HG03571 (cell line): ENCODE data around the gene ANTXRL.
"Not testable (repeated sequence)": the region's sequence is repeated elsewhere in the genome, so short reads cannot be mapped to it uniquely, and the experiment has no call there.

ENCODE experiments used
- ATAC-seq: cut with Tn5 transposase; IDR thresholded peaks from one replicate; pipeline ENCODE4 v1.9.1; 2021; ENCODE audit not compliant: unreplicated experiment

ANTXRL gene

DNA sequence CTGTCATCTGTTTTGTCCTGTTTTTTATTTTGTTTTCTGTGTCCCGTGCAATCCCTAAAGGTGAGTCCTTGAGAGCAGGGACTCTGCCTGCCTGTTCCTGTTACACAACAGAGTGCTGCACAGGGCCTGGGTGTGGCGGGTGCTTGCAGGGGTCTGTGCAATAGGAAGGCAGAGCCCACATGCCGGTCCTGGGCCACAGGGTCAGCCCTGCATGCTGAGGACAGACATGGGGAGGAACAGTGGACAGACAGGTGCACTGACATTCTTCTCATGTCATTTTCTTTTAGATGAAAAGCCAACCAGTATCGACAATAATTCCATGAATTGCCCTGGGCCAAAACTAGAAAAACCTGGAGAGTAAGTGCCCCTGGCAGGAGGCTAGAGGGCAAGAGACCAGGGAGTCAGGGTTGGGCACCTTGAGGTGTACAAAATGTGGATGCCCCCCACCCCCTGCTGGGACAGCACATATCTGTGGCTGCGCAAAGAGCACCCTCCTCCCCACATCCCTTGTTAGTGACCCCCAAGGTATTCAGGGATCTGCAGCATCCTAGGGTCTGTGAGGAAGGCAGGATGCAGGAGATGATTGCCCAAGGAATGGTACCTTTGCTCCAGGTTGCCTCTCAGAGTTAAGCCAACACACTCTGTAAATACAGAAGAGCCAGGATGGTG, 19.9 kb downstream of the ANTXRL start:
- ATAC-seq = no peak

DNA sequence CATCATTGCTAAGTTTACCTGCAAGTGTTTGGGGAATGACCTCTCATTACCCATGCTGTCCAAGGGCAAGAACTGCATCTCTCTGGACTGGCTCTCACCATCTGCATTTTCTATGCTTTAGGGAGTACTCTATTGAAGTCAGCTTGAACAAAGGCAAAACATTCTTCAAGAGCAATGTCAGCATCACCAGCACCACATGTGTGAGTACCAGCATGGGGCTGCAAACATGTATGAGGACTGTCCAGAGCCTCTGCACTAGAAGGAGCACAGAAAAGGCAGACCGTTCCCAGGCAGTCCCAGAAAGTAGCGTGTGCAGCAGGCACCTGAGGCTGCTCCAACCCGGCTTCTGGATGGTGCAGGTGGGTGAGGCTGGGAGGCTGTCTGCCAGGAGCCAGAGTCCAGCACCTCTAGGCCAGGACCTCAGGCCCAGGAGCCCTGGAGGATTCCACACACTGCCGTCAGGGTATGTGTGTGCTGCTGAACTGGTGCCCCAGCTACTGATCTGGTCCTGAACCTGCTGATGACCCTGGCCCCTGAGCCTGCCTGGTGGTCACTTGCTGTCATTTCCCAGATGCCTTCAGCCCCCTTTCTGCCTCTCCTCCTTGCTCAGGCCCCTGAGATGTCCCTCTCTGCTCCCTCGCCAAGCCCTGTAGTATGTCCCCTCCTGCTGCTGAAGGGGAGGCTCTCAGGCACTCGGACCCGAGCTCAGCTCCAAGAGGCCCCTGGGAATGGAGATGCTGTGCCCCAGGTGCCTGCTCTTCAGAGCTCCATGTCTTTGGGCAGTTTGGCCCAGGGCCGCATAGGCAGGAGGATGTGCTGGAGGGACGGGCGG, 20.7 kb downstream of the ANTXRL start:
- ATAC-seq = no peak

DNA sequence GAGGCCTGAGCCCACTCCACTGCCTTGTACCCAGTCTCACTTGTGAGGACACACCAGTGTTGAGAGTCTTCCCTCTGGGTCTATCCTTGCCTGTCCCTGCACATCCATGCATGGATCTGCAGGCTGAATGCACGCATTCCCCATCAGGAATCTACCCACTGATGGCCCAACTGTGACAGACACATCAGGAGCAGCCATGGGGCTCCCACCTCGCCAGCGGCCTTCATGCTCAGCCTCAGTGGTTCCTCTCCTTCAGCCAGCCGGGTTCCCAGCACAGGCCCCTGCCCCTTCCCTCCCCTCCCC, 21.3 kb downstream of the ANTXRL start:
- ATAC-seq = no peak

DNA sequence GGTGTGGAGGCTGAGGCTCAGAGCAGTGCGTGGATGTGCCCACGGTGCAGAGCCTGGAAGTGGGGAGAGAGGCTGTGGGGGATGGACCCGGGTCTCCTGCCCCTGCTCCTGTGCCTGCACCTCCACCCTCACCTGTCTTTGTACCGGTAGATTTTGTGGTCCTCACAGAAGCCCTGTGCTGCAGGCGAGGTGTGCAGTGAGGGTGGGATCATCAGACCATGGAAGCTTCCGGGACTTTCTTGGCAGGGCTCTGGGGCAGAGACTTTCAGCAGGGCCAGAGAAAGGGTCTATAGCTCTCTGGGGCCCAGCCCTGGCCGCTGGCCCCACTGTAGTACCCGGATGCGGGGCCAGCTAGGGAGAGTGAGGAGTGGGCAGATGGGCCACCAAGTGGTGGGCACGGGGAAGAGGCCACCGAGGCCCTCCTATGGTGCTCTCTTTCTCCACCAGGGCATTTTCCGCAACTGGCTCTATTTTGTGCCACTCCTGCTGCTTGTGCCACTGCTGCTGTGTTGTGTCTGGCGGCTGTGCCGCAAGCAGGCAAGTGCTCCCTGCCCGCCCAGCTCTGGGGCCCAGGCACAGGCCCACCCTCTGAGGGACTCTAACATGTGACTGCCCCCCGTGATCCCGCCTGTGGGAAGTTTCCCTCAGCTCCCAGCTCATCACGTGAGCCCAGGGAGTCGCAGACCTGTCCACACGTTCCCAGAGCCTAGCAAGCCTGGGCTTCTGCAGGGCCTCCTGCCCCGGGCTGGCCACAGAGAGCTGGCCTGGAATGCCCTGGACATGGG, 22.1 kb downstream of the ANTXRL start:
- ATAC-seq = no peak

DNA sequence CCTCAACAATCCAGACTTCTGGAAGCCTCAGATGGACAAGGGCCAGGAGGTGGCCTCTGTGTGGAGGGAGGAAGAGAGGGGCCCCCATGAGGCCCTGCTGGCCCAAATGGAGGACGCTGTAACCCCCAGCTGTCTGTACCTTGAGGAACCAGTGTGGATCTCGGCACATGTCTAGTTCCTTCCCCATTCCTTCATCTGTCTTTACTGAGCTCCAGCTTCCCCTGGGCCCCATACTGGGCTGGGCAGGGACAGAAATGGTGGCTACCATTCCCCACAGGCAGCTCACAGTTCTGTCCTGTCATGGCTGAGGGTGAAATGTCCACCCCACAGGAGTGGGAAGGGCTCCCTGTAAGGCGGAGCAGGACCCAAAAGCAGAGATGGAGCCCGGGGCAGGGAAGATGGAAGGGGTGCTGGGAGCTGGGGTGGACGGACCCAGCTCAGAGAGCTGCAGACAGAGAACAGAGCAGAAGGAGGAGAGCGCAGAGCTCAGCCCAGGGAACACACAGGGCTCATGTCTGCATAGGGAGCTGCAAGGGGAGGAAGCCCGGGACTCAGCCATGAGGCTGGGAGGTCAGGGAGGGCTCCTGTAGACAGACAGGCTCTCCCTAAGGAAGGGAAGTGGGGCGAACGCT, 22.8 kb downstream of the ANTXRL start:
- no peak for ATAC-seq

DNA sequence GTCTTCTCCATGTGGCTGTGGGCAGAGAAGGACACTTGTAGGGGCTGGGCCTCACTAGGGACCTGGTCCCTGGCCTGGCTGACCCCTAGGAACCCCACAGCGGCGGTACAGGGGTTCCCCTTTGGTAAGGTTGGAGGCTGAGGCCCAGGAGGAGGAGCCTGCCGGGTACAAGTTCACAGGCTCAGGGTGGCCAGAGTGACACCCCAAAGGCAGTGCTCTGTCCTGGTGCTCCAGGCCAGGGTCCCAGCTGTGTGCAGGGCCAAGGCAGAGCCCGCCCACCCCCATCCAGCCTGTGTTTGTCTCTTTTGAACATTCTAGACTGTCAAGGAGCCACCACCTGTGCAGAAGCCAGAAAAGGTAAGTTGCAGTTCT, 23.3 kb downstream of the ANTXRL start:
- no peak for ATAC-seq

DNA sequence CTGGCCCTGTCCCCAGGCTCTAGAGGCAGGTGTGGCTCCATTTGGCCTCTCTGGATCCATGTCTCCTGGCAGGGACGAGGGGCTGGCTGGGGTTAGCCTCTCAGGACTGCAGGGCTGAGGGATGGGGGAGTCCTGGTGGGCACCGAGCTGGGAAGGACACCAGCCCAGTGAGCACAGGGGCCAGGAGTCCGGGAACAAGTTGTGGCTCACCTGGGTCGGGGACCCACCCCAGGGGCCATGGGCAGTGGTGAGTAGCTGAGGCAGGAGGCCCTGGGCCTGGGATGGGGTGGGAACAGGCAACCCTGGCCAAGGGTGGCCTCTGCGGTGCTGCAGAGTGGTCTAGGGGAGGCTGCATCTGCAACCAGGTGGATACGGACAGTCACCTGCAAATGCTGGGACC, 24.1 kb downstream of the ANTXRL start:
- no peak for ATAC-seq

DNA sequence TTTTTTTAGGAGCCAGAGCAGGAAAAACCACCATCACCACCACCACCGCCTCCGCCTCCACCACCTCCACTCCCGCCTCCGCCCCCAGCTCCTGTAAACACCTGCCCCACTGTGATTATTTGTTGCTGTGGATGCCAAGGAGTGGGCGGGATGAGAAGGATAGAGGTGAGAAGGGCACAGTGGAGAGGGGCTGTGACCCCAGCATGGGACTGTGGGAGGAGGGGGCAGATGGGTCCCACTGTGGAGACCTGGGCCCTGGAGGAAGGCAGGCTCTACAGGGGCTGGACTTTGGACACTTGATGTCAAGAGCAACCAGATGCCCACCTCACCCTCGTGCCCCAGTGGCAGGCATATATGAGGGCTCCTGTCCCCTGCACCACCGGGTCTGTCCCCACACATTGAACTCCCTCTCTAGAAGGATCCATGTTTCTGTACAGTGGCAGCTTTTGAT, 24.7 kb downstream of the ANTXRL start:
- ATAC-seq = no peak

DNA sequence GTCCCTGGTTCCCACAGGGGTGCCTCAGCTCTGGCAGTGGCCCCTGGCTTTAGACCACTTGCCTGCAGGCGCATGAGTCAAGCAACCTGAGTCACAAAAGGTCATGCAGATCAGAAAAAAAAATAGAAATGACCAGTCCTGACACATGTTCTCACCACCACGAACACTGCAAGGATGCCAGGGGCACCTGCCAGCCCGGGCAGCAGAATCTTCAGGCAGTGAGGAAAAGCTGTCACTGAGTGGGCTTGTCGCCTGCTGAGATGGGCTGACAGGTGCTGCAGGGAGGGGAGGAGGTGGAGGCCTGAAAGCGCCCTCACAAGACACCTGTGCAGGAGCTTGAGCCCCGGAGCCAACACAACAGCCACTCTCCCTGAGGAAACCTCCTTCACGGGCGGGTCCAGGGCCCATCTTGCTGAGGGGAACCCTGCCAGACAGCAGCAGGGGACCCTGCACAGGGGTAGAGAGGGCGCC, 25.2 kb downstream of the ANTXRL start:
- not testable (repeated sequence) for ATAC-seq

DNA sequence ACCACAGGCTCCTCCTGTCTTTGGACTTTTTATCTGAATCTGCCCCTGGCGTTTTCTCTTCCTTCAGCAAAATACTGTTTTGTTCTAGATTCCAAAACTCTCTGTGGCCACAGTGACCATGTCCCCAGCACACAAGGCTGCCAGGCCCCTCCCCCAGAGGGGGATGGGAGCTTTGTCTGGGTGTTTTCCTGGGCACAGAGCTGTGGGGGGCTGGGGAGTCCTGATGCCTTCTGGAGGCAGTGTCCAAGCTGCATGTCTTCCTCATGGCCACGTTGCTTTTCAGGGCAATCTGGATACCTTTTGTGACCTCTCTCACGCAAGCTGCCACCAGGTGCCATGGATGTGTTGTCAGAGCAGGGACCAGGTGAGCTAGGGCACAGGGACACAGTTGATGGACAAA, 26.2 kb downstream of the ANTXRL start:
- ATAC-seq = no peak

DNA sequence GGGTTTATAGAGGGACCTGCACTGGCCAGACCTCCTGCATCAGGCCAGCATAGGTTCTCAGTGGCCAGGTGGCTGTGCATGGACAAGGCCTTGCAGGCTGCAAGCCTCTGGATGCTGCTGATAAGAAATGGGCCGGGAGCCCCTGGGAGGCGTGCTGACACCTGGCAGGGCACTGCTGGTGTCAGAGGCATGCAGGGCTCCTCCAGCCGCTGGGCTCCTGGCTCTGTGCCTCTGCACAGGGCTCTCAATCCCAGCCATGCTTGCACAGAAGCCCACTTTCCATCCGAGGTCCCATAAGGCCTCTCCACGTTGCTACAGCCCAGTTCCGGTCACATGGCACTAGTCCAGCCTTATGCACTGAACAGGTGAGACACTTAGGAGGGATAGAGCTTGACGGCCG, 27.3 kb downstream of the ANTXRL start:
- ATAC-seq = no peak

DNA sequence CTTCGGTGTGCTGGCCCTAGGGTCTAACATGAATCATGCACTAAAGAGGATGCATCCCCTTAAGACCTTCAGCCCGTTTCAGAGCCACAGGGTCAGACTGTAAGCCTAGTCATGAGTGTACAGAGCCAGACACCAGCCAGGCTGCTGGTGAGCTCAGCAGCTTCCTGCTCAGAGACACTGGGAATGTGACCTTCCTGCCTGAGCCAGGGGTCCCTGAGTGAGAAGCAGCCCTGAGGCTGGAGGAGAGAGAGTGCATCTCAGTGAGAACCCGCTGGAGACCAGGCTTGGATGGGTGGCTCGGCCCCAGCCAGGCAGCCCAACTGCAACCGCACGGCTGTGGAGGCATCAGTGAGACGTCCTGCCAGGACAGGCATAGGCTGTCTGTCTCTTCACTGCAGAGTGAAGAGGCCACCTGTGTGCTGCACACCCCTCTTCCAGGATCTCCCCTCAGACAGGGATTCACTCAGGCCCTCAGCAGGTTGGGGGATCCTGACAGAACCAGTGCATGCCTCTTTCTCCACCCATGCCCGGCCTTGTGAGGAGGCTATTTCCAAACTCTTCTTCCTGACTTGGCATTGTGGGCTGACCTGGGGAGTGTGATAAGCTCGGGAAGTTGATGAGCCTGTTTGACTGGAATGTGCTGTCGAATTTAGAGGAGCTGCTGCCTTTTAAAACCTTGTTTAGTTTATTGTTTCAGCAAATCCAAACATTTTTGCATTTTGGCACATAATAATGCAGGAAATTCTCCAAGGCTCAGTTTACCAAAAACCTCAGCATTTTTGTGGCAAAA, 28.5 kb downstream of the ANTXRL start:
- ATAC-seq = not testable (repeated sequence)

DNA sequence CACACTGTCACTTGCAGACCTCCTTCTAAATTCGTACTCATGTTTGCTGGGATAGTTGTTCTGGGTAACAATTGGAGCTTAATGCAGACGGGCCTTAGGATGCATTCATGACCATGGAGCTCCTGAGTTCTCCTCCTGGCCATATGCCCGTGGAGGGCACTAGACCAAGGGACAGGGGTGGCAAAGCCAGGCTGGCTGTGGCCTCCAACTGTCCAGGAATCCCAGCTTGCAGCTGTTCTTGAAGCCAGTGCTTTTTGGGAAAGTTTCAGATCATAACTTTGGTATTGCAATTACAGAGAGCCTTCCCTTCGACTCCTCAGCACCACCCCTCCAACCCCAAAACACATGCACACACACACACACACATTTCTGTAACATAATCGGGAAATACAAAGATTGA, 30.6 kb downstream of the ANTXRL start:
- no peak for ATAC-seq

DNA sequence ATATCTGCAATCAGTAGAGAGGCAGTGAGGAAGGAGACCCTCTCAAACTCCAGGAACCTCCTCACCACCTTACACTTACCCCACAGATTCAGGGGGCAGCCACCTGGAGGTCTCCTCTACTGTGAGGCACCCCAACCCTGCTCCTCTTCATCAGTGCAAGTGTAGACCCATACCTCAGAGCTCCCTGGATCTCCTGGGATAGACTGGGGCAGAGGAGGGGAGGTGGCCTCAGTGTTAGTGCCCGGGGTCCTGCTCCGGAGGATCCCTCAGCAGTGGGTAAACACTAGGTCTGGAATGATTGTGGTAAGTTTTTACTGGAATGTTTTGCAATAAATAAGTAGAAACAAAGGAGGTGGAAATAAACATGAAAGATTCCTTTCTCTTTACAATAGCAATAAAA, 31.1 kb downstream of the ANTXRL start:
- ATAC-seq = no peak

DNA sequence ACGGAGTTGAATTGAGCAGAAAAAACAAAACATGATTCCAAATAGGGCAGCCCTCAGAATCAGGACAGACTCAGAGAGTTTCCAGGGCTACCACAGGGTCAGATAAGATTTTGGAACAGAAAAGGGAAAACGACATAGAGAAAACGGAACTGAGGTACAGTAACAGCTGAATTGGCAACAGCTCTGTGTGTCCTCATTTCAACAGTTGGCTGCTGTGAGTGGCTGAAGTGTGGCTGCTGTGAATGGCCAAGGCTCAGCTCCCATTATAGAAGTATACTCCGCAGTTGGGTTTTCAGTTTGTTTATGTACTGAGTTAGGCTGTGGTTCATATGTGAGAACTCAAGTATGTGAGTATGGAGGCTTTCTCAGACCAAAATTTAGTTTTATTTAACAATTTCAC, 32.0 kb downstream of the ANTXRL start:
- ATAC-seq = no peak

DNA sequence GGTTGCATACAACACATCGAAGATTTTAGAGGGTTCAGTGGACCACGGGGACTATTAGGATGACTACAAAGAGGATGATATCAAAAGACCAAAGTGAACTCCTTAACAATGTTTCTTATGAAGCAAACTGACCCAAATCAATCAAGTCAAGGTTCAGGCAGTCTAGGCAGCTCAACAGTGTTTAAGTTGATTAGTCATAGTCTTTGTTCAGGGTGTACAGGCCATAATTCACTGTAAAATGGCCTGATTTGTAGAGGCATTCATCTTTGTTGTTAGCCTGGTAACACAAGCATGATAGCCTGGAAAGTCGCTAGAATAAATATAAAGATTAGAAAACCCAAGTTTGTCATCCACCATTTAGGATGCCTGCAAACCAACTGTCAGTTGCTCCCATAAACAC, 32.6 kb downstream of the ANTXRL start:
- no peak for ATAC-seq

DNA sequence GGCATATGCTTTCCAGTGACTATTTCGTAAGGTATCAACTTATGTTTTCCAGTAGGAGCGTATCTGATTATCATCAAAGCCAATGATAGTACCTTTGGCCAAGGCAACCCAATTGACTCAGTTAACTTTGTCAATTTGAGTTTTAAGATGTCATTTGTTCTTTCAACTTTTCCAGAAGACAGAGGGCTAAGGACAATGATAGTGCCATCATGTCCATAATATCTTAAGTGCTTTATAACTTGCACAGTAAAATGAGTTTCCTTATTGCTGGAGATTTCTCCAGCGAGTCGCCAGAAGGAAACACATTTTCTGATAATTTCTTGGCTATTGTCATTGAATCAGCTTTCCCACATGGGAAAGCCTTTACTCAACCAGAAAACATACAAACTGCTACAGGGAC, 35.0 kb downstream of the ANTXRL start:
- ATAC-seq = no peak

DNA sequence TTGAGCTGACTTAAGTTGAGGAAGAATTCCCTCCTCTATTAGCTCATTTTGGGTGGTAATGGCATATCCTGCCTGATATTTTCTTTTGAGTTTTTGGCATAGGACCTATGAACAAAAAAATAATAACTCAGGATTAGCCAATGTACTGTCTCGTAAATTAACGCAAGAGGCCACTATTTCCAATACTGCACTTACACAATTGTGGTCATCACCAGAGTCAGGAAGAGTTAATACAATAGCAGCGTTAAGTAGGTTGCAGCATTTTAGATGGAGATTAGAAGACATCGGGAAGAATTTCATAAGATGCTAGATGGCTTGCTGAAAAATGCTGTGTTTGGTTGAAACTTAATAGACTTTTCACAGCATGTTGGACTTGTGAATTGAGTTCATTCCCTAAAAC, 36.4 kb downstream of the ANTXRL start:
- ATAC-seq = no peak

DNA sequence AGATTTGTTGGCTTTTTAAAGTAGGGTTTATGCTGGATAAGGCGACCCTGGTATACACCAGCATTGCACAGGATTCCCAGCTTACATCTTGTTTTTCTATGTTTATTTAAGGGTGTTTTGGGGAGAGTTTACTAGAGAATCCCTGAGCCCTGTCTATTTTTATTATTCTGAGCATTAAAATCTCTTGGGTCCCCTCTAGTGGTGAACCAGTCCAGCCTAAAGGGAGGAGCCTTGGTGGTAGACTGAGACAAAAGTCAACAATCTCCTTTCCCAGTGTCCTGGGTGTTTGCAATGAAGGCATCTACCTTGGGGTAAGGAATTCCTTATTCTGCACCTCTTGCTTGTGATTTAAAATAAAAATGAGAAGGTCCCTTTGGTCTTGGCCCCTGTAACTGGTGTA, 38.2 kb downstream of the ANTXRL start:
- ATAC-seq = no peak

DNA sequence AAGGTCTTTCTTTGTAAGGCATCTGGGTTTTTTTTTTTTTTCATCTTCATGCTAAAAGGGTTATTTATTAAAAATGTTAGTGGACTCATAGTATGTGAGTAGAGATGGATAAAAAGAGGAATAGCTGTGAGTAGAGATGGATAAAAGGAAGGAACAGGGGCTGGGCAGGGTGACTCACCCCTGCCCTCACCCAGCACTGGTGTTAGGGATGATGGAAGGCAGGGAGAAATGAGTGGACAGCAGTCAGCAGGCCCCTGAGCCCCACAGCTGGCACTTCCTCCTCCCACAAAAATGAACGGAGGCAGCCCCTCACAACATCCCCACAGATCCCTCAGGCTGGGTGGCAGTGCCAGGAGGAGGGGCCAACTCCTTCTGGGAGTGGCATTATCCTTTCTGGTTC, 39.3 kb downstream of the ANTXRL start:
- no peak for ATAC-seq

DNA sequence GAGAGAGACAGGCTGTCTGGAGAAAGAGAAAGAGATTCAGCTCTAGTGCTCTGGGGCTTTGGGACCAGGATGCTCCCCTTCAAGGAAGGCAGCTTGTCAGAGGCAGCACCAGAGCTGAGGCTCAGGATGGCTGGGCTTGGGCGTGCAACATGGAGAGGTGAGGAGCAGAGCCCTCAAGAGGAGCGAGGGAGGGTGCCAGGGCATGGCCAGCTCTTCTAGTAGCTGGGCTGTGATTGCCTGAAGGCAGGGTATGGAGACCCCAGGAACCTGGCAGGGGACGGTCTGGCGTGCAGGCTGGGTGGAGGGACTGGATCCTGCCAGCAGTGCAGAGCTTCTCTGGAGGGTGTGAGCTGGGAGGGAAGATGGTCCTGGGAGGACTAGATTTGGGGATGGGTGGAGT, 40.2 kb downstream of the ANTXRL start:
- no peak for ATAC-seq
